Activated CD4-positive, alpha-beta T cell treated with anti-CD3 and anti-CD28 coated beads, Interleukin-2, amount 50 U/mL, for 1 hour (primary cell): ENCODE results near the gene BTF3.

Source experiments
- DNase-seq: peaks from one replicate; pipeline ENCODE4 v3.0.0-alpha.2; 2020

BTF3 gene

GRCh38 chr5:73525606-73526203, 27.5 kb downstream of the BTF3 start:
- no peak for DNase-seq

GRCh38 chr5:73528248-73528647, 30.0 kb downstream of the BTF3 start:
- no peak for DNase-seq

- DNase-seq: no peak
Observed at GRCh38 chr5:73529081-73529480, 30.8 kb downstream of the BTF3 start.

GRCh38 chr5:73531356-73531755, 33.1 kb downstream of the BTF3 start:
- no peak for DNase-seq

- no peak for DNase-seq
Observed at GRCh38 chr5:73532195-73532594, 34.0 kb downstream of the BTF3 start.

GRCh38 chr5:73534011-73534644, 35.9 kb downstream of the BTF3 start:
- no peak for DNase-seq

- no peak for DNase-seq
Observed at GRCh38 chr5:73534971-73535370, 36.7 kb downstream of the BTF3 start.

- no peak for DNase-seq
Observed at GRCh38 chr5:73539730-73540129, 41.5 kb downstream of the BTF3 start.

GRCh38 chr5:73540192-73540591, 42.0 kb downstream of the BTF3 start:
- DNase-seq: no peak

- no peak for DNase-seq
Observed at GRCh38 chr5:73542020-73542419, 43.8 kb downstream of the BTF3 start.

- DNase-seq: no peak
Observed at GRCh38 chr5:73544429-73545402, 46.5 kb downstream of the BTF3 start.

- no peak for DNase-seq
Observed at GRCh38 chr5:73545403-73545779, 47.1 kb downstream of the BTF3 start.

- no peak for DNase-seq
Observed at GRCh38 chr5:73550016-73550415, 51.8 kb downstream of the BTF3 start.

- no peak for DNase-seq
Observed at GRCh38 chr5:73552642-73553041, 54.4 kb downstream of the BTF3 start.
